Chondrocyte (in vitro differentiated cells): ENCODE data around the gene KLF3. TPM values are rescaled to one million over a fixed set of nuclear protein-coding genes. Genes with fewer than 3 reads are reported as not detected.
"Not testable (repeated sequence)": the region's sequence is repeated elsewhere in the genome, so short reads cannot be mapped to it uniquely, and the experiment has no call there.

Experiments
- DNase-seq: peaks from one replicate; pipeline ENCODE4 v3.0.0; 2021; ENCODE audit warnings: mixed read lengths, low spot score
- H3K27ac Mint-ChIP-seq: one replicate; pipeline ENCODE4 v1.8.0; 2021; ENCODE audit warnings: mild to moderate bottlenecking, moderate library complexity, mixed read lengths; ENCODE audit not compliant: unreplicated experiment
- H3K27me3 Mint-ChIP-seq: 2 replicates; pipeline ENCODE4 v1.8.0; 2021; ENCODE audit warnings: low read depth, mixed read lengths
- H3K36me3 Mint-ChIP-seq: 2 replicates; pipeline ENCODE4 v1.8.0; 2021; ENCODE audit warnings: low read depth, mixed read lengths
- H3K4me1 Mint-ChIP-seq: 2 replicates; pipeline ENCODE4 v1.8.0; 2021; ENCODE audit warnings: low read depth, mild to moderate bottlenecking, mixed read lengths
- H3K4me3 Mint-ChIP-seq: one replicate; pipeline ENCODE4 v1.8.0; 2021; ENCODE audit warnings: mild to moderate bottlenecking, moderate library complexity, mixed read lengths; ENCODE audit not compliant: unreplicated experiment
- H3K9me3 Mint-ChIP-seq: 2 replicates; pipeline ENCODE4 v1.8.0; 2021; ENCODE audit warnings: low read depth, mixed read lengths
- CTCF ChIP-seq: fragments of 200-600 bp; sonication (generic); IDR thresholded peaks from 2 replicates; pipeline ENCODE4 v1.5.0; 2021; ENCODE audit warnings: antibody characterized with exemption, mild to moderate bottlenecking, moderate library complexity
- total RNA-seq: library from RNA; stranded (reverse); gene quantifications from 3 replicates; pipeline ENCODE4 v1.2.1, GENCODE V29; 2021

KLF3 gene
- total RNA-seq, 1 donor from 2014 or later: 26.4 TPM

GRCh38 chr4:38620065-38620464, 43.9 kb upstream of the KLF3 start:
- TF ChIP-seq CTCF: no peak
- H3K4me3 Mint-ChIP-seq: no peak overlapping the region

GRCh38 chr4:38620527-38621027, 43.4 kb upstream of the KLF3 start:
- Mint-ChIP-seq H3K27ac (no peak overlapping the region), H3K36me3 (no peaks in the 10 kb centered on the region), H3K4me1 (peaks cover 3% of the 10 kb centered on the region), H3K4me3 (no peak overlapping the region), H3K9me3 (no peaks in the 10 kb centered on the region), H3K27me3 (no peaks in the 10 kb centered on the region)
- TF ChIP-seq CTCF: no peak
- DNase-seq: no peak

More at GRCh38 chr4:38620065-38620464, 43.9 kb upstream of the KLF3 start:
- Mint-ChIP-seq H3K36me3 (no peaks in the 10 kb centered on the region), H3K4me1 (peaks cover 3% of the 10 kb centered on the region), H3K27ac (no peak overlapping the region), H3K27me3 (no peaks in the 10 kb centered on the region), H3K9me3 (no peaks in the 10 kb centered on the region)
- DNase-seq: no peak

- no peaks in the 10 kb centered on the region for H3K27me3 Mint-ChIP-seq
- H3K4me3 Mint-ChIP-seq: no peak overlapping the region
- TF ChIP-seq CTCF: no peak
- no peak for DNase-seq
- no peaks in the 10 kb centered on the region for H3K9me3 Mint-ChIP-seq
- H3K4me1 Mint-ChIP-seq: peaks cover 3% of the 10 kb centered on the region
- H3K27ac Mint-ChIP-seq: no peak overlapping the region
- no peaks in the 10 kb centered on the region for H3K36me3 Mint-ChIP-seq
Measured at GRCh38 chr4:38621028-38621684, 42.8 kb upstream of the KLF3 start.

GRCh38 chr4:38621831-38622230, 42.2 kb upstream of the KLF3 start:
- TF ChIP-seq CTCF: no peak
- H3K4me1 Mint-ChIP-seq: peaks cover 3% of the 10 kb centered on the region
- no peak overlapping the region for H3K4me3 Mint-ChIP-seq
- no peaks in the 10 kb centered on the region for H3K27me3 Mint-ChIP-seq
- no peak for DNase-seq
- H3K27ac Mint-ChIP-seq: no peak overlapping the region
- no peaks in the 10 kb centered on the region for H3K36me3 Mint-ChIP-seq
- no peaks in the 10 kb centered on the region for H3K9me3 Mint-ChIP-seq

- H3K27me3 Mint-ChIP-seq, H3K4me1 Mint-ChIP-seq, H3K9me3 Mint-ChIP-seq, DNase-seq, H3K4me3 Mint-ChIP-seq, H3K36me3 Mint-ChIP-seq, H3K27ac Mint-ChIP-seq: not testable (repeated sequence)
Measured at GRCh38 chr4:38622340-38622739, 41.7 kb upstream of the KLF3 start.

GRCh38 chr4:38623260-38623659, 40.7 kb upstream of the KLF3 start:
- peaks cover 3% of the 10 kb centered on the region for H3K4me1 Mint-ChIP-seq
- H3K36me3 Mint-ChIP-seq: no peaks in the 10 kb centered on the region
- H3K27me3 Mint-ChIP-seq: no peaks in the 10 kb centered on the region
- no peak for DNase-seq
- H3K4me3 Mint-ChIP-seq: no peak overlapping the region
- no peaks in the 10 kb centered on the region for H3K9me3 Mint-ChIP-seq
- H3K27ac Mint-ChIP-seq: no peak overlapping the region
- no peak for TF ChIP-seq CTCF
